ENCODE data around the gene TESK1.
"Not testable (repeated sequence)": the region's sequence is repeated elsewhere in the genome, so short reads cannot be mapped to it uniquely, and the experiment has no call there.

Gene TESK1

GRCh38 chr9:35627575-35627974 is 22.5 kb downstream of the TESK1 start:
- Mint-ChIP-seq H3K36me3 (ENCODE audit: low read depth) (no peaks in the 10 kb centered on the region), H3K4me3 (no peak overlapping the region), H3K27me3 (ENCODE audit: low read depth) (no peaks in the 10 kb centered on the region), H3K9me3 (no peaks in the 10 kb centered on the region), H3K27ac (no peak overlapping the region), H3K4me1 (no peaks in the 10 kb centered on the region)
- no peak for TF ChIP-seq CTCF (IDR thresholded peaks at IDR 0.05; ENCODE audit: unreplicated experiment in 3 of 3)

- Mint-ChIP-seq H3K27ac (no peak overlapping the region), H3K4me1 (no peaks in the 10 kb centered on the region), H3K9me3 (no peaks in the 10 kb centered on the region), H3K27me3 (ENCODE audit: low read depth) (no peaks in the 10 kb centered on the region), H3K4me3 (no peak overlapping the region), H3K36me3 (ENCODE audit: low read depth) (no peaks in the 10 kb centered on the region)
- TF ChIP-seq CTCF (IDR thresholded peaks at IDR 0.05; ENCODE audit: unreplicated experiment in 3 of 3) = no peak
These were observed 23.4 kb downstream of the TESK1 start for GRCh38 chr9:35628389-35628991.

GRCh38 chr9:35629597-35629996 is 24.5 kb downstream of the TESK1 start:
- Mint-ChIP-seq H3K4me3 (no peak overlapping the region), H3K4me1 (no peaks in the 10 kb centered on the region), H3K27ac (no peak overlapping the region), H3K36me3 (ENCODE audit: low read depth) (no peaks in the 10 kb centered on the region), H3K27me3 (ENCODE audit: low read depth) (no peaks in the 10 kb centered on the region), H3K9me3 (no peaks in the 10 kb centered on the region)
- TF ChIP-seq CTCF (IDR thresholded peaks at IDR 0.05; ENCODE audit: unreplicated experiment in 3 of 3) = no peak

DNA sequence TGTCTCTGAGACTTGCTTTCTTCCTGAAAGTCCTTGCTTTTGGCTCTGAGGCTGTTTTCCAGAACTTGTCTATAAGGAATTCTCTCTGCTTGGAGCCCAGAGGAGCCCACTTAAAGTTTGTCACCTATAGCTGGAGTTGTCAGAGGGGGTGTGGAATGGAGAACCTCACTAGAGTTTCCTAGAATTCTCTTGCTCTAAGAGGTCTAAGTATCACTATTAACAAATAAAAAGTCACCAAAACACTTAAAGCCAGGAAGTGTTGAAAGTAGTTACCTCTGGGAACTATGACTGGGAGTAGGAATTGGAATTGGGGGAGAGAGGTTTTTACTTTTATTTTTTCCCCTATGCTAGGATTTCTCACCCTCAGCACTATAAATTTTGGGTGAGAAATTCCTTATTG is 30.7 kb downstream of the TESK1 start:
- Mint-ChIP-seq H3K4me3 (no peak overlapping the region), H3K36me3 (ENCODE audit: low read depth) (peaks cover 6% of the 10 kb centered on the region), H3K27me3 (ENCODE audit: low read depth) (no peaks in the 10 kb centered on the region), H3K9me3 (no peaks in the 10 kb centered on the region), H3K4me1 (peaks cover 10% of the 10 kb centered on the region), H3K27ac (peak overlapping the region in 2 of 3 experiments; percentile 11 to 60)
- no peak for TF ChIP-seq CTCF (IDR thresholded peaks at IDR 0.05; ENCODE audit: unreplicated experiment in 3 of 3)

DNA sequence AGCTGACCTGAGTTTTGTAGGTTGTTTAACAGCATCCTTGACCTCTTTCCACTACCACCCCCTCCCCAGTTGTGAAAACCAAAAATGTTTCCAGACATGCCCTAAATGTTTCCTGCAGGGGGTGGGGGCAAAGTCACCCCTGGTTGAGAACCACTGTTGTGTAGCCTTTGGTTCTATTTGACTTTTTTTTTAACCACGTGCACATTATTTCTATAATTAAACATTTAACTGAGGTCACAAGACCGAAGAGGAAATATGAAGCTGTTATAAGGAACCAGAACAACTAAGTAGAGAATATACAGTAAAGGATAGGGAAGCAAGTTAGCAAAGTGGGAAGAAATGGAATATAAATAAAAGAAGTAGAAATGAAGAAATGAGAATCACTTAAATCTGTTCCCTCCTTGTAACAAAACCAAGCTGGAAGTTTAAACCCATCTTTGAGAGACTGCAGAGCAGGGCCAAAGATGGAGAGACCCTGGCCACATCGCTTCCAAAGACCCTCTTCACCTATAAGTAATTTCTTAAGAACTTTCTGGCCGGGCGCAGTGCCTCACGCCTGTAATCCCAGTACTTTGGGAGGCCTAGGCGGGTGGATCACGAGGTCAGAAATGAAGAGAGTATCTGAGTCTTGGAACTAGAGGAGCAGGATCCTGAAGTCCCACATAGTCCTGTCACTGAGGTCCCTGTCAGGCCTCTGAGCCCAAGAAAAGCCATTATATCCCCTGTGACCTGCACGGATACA is 31.2 kb downstream of the TESK1 start:
- H3K36me3 Mint-ChIP-seq (ENCODE audit: low read depth) = peaks cover 12% of the 10 kb centered on the region
- TF ChIP-seq CTCF (IDR thresholded peaks at IDR 0.05; ENCODE audit: unreplicated experiment in 3 of 3) = no peak
- peaks cover 10% of the 10 kb centered on the region for H3K4me1 Mint-ChIP-seq
- no peak overlapping the region for H3K4me3 Mint-ChIP-seq
- H3K9me3 Mint-ChIP-seq = no peaks in the 10 kb centered on the region
- no peaks in the 10 kb centered on the region for H3K27me3 Mint-ChIP-seq (ENCODE audit: low read depth)
- H3K27ac Mint-ChIP-seq = no peak overlapping the region

DNA sequence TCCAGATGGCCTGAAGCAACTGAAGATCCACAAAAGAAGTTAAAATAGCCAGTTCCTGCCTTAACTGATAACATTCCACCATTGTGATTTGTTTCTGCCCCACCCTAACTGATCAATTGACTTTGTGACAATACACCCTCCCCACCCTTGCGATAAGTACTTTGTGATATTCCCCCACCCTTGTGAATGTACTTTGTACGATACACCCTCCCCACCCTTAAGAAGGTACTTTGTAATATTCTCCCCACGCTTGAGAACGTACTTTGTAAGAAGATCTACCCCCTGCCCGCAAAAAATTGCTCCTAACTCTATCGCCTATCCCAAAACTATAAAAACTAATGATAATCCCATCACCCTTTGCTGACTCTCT is 31.8 kb downstream of the TESK1 start:
- not testable (repeated sequence) for H3K27me3 Mint-ChIP-seq (ENCODE audit: low read depth); H3K9me3 Mint-ChIP-seq; H3K27ac Mint-ChIP-seq; H3K4me3 Mint-ChIP-seq
- peaks cover 10% of the 10 kb centered on the region for H3K4me1 Mint-ChIP-seq
- H3K36me3 Mint-ChIP-seq (ENCODE audit: low read depth) = peaks cover 17% of the 10 kb centered on the region

DNA sequence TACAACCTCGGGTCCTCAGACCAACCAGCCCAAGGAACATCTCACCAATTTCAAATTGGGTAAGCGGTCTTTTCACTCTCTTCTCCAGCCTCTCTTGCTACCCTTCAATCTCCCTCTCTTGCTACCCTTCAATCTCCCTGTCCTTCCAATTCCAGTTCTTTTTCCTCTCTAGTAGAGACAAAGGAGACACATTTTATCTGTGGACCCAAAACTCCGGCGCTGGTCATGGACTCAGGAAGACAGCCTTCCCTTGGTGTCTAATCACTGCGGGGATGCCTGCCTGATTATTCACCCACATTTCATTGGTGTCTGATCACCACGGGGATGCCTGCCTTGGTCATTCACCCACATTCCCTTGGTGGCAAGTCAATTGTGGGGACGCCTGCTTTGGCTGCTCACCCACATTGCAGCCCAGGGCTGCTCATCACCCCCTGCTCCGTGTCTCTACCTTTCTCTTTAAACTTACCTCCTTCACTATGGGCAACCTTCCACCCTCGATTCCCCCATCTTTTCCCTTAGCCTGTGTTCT is 32.4 kb downstream of the TESK1 start:
- not testable (repeated sequence) for H3K27ac Mint-ChIP-seq; H3K27me3 Mint-ChIP-seq (ENCODE audit: low read depth); H3K9me3 Mint-ChIP-seq; H3K4me3 Mint-ChIP-seq
- H3K36me3 Mint-ChIP-seq (ENCODE audit: low read depth) = peaks cover 17% of the 10 kb centered on the region
- peaks cover 10% of the 10 kb centered on the region for H3K4me1 Mint-ChIP-seq

- H3K9me3 Mint-ChIP-seq; H3K27ac Mint-ChIP-seq; H3K4me3 Mint-ChIP-seq; H3K27me3 Mint-ChIP-seq (ENCODE audit: low read depth): not testable (repeated sequence)
- Mint-ChIP-seq H3K36me3 (ENCODE audit: low read depth) (peaks cover 17% of the 10 kb centered on the region), H3K4me1 (peaks cover 10% of the 10 kb centered on the region)
These were observed 33.7 kb downstream of the TESK1 start for GRCh38 chr9:35638751-35639150.

DNA sequence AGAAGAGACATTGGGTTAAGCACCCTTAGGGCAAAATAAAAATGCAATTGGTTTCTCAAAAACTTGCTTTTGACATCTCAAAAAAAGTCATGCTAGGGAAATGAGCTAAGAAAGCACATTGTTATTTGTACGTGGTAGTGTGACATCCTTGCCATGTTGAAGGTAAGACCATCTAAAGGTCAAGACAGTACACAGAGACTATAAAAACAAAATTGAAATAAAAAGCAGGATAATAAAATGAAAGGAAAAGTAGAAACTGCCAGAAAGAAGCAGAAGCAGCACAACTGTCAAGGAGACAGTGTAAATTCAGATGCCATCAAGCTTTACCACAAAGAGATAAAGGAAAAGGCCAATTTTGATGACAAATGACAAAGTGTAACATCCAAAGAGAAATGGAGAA is 34.2 kb downstream of the TESK1 start:
- not testable (repeated sequence) for H3K27ac Mint-ChIP-seq; H3K9me3 Mint-ChIP-seq; H3K4me3 Mint-ChIP-seq; H3K27me3 Mint-ChIP-seq (ENCODE audit: low read depth)
- peaks cover 10% of the 10 kb centered on the region for H3K4me1 Mint-ChIP-seq
- peaks cover 17% of the 10 kb centered on the region for H3K36me3 Mint-ChIP-seq (ENCODE audit: low read depth)

Data from nephron (organoid).